Measurements from ENCODE around the gene CHDH.

The CHDH gene

DNA sequence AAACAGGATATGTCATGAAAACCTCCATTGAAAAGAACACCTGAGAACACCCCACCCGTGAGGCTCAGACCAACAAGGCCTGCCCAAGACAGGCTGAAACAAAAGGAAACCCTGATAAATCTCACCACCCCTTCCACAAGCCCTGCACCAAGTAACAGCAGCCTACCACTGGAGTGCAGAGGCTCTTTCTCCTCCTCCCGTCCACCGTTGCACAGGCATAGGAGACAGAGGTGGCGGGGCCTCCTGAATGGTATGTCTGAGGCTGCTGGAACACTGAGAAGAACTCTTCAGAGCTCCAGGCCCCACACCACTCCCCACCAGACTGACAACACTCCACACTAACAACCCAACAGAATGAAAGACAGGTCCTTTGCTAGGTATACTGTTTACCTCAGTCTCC lies 21.4 kb downstream of the CHDH start:
- Histone ChIP-seq H3K27ac (ENCODE audit: low read depth, low read length) (no peak overlapping the region), H3K79me1 (ENCODE audit: low read length) (no peaks in the 10 kb centered on the region), H2BK120ac (ENCODE audit: low read depth, low read length) (no peak overlapping the region), H3K4me1 (ENCODE audit: control insufficient read depth, low read depth, low read length) (no peaks in the 10 kb centered on the region), H3K9ac (ENCODE audit: low read length) (no peak overlapping the region), H3K56ac (ENCODE audit: low read length) (no peak overlapping the region), H4K5ac (ENCODE audit: low read length) (no peak overlapping the region), H3K27me3 (ENCODE audit: insufficient read depth, low read length, poor library complexity) (no peaks in the 10 kb centered on the region), H3K4me2 (ENCODE audit: low read length) (no peak overlapping the region), H3K23ac (ENCODE audit: low read length) (no peak overlapping the region), H4K8ac (ENCODE audit: low read depth, low read length) (no peak overlapping the region), H3K79me2 (ENCODE audit: control insufficient read depth, insufficient read depth, low read length) (no peaks in the 10 kb centered on the region), H3K18ac (ENCODE audit: low read length) (no peak overlapping the region), H3K4ac (ENCODE audit: low read depth, low read length) (no peak overlapping the region), H2BK15ac (replicated peaks; ENCODE audit: low read depth) (no peak overlapping the region), H2BK5ac (ENCODE audit: low read length) (no peak overlapping the region), H2AK5ac (ENCODE audit: low read length) (no peak overlapping the region), H3K36me3 (ENCODE audit: control insufficient read depth, insufficient read depth, low read length) (no peaks in the 10 kb centered on the region), H3K4me3 (ENCODE audit: low read length) (no peak overlapping the region)
- no CpG with 5 or more reads among the region's 4 CpGs for WGBS (ENCODE audit: extremely low coverage, insufficient coverage, low lambda C conversion rate)
- no peak for DNase-seq

DNA sequence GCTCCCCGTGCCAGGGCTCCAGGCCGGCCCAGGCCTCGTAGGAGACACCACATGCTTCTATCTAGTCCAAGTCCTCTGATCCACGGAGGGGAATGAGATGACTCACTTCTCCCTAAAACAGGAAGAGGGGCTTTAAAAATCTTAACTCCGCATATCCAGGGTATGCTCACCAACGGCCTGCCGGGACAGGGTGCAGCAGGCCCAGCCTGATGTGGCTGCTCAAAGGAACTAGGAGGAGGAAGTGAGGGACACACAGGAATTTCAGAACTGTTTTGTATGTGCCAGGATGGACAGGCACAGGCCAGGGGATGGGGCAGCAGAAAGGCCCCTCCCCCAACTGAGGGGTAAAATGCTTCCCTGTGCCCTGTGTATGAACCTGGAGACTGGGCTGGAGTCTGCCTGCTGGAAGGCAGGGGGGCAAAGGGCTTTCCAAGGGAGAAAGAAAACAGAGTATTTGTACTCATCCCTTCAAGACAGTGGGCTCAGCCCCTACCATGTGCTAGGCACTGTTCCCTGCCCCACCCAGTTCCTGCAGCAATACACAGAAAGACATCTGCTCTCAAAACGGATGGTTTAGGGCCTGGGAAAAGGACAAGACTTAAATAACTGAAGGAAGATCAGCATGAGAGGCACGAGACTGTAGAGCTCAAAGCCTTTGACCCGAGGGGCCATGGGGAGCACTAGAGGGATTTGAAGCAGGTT lies 22.1 kb downstream of the CHDH start:
- H2AK5ac ChIP-seq (ENCODE audit: low read length): no peak overlapping the region
- H3K56ac ChIP-seq (ENCODE audit: low read length): peak overlapping the region; percentile 62
- no peaks in the 10 kb centered on the region for H3K79me1 ChIP-seq (ENCODE audit: low read length)
- no peak overlapping the region for H2BK15ac ChIP-seq (replicated peaks; ENCODE audit: low read depth)
- DNase-seq: peak; percentile 59
- H3K4ac ChIP-seq (ENCODE audit: low read depth, low read length): no peak overlapping the region
- H3K23ac ChIP-seq (ENCODE audit: low read length): no peak overlapping the region
- H3K79me2 ChIP-seq (ENCODE audit: control insufficient read depth, insufficient read depth, low read length): no peaks in the 10 kb centered on the region
- no peak overlapping the region for H3K27ac ChIP-seq (ENCODE audit: low read depth, low read length)
- H2BK120ac ChIP-seq (ENCODE audit: low read depth, low read length): no peak overlapping the region
- WGBS (ENCODE audit: extremely low coverage, insufficient coverage, low lambda C conversion rate): no CpG with 5 or more reads among the region's 10 CpGs
- no peak overlapping the region for H4K8ac ChIP-seq (ENCODE audit: low read depth, low read length)
- H3K18ac ChIP-seq (ENCODE audit: low read length): no peak overlapping the region
- no peak overlapping the region for H3K9ac ChIP-seq (ENCODE audit: low read length)
- H4K5ac ChIP-seq (ENCODE audit: low read length): no peak overlapping the region
- H3K4me2 ChIP-seq (ENCODE audit: low read length): no peak overlapping the region
- no peaks in the 10 kb centered on the region for H3K4me1 ChIP-seq (ENCODE audit: control insufficient read depth, low read depth, low read length)
- no peak overlapping the region for H2BK5ac ChIP-seq (ENCODE audit: low read length)
- no peak overlapping the region for H3K4me3 ChIP-seq (ENCODE audit: low read length)
- no peaks in the 10 kb centered on the region for H3K36me3 ChIP-seq (ENCODE audit: control insufficient read depth, insufficient read depth, low read length)
- H3K27me3 ChIP-seq (ENCODE audit: insufficient read depth, low read length, poor library complexity): no peaks in the 10 kb centered on the region

DNA sequence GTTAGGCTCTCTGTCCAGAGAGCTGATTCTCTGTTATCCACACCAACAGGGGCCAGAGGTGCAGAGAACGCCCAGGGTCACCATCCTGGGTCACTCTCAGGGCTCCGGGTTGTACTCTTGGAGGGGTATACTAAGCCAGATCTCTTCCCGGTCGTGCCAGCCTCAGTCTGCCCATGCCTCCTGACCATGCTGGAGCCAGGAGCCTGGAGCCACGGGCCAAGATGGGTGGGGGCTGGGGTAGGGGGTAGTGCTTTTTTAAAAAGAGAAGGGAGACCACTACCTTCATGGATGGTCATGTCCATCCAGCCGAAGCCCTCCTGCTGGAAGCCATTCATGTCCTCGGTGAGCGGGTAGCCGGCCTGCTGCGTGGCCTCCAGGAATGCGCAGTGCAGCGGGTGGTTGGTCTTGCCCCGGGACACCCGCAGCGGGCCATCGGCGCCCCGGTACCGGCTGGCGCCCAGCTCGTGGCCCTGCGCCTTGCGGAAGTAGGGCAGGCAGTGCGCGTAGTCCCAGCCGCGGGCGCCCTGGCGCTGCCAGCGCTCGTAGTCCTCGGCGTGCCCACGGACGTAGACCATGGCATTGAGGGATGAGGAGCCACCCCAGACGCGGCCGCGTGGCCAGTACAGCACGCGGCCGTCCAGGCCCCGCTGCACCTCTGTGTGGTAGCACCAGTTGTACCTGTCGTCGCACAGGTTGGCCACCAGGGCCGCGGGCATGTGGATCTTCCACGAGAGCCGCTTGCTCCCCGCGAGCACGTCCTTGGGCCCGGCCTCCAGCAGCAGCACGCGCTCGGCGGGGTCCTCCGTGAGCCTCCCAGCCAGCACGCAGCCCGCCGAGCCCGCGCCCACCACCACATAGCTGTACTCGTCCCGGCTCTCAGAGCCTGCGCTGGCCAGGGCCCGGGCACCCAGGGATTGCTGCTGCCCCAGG lies 22.9 kb downstream of the CHDH start:
- H3K23ac ChIP-seq (ENCODE audit: low read length): no peak overlapping the region
- H3K4me2 ChIP-seq (ENCODE audit: low read length): no peak overlapping the region
- H3K56ac ChIP-seq (ENCODE audit: low read length): no peak overlapping the region
- H4K5ac ChIP-seq (ENCODE audit: low read length): no peak overlapping the region
- no peak for DNase-seq
- H2BK15ac ChIP-seq (replicated peaks; ENCODE audit: low read depth): no peak overlapping the region
- no peak overlapping the region for H2AK5ac ChIP-seq (ENCODE audit: low read length)
- H3K4me3 ChIP-seq (ENCODE audit: low read length): no peak overlapping the region
- no peak overlapping the region for H3K4ac ChIP-seq (ENCODE audit: low read depth, low read length)
- no CpG with 5 or more reads among the region's 67 CpGs for WGBS (ENCODE audit: extremely low coverage, insufficient coverage, low lambda C conversion rate)
- H3K79me1 ChIP-seq (ENCODE audit: low read length): no peaks in the 10 kb centered on the region
- no peak overlapping the region for H4K8ac ChIP-seq (ENCODE audit: low read depth, low read length)
- H3K27me3 ChIP-seq (ENCODE audit: insufficient read depth, low read length, poor library complexity): no peaks in the 10 kb centered on the region
- no peak overlapping the region for H3K9ac ChIP-seq (ENCODE audit: low read length)
- H3K18ac ChIP-seq (ENCODE audit: low read length): no peak overlapping the region
- no peaks in the 10 kb centered on the region for H3K36me3 ChIP-seq (ENCODE audit: control insufficient read depth, insufficient read depth, low read length)
- no peak overlapping the region for H2BK5ac ChIP-seq (ENCODE audit: low read length)
- no peaks in the 10 kb centered on the region for H3K4me1 ChIP-seq (ENCODE audit: control insufficient read depth, low read depth, low read length)
- H3K27ac ChIP-seq (ENCODE audit: low read depth, low read length): no peak overlapping the region
- H3K79me2 ChIP-seq (ENCODE audit: control insufficient read depth, insufficient read depth, low read length): no peaks in the 10 kb centered on the region
- no peak overlapping the region for H2BK120ac ChIP-seq (ENCODE audit: low read depth, low read length)

DNA sequence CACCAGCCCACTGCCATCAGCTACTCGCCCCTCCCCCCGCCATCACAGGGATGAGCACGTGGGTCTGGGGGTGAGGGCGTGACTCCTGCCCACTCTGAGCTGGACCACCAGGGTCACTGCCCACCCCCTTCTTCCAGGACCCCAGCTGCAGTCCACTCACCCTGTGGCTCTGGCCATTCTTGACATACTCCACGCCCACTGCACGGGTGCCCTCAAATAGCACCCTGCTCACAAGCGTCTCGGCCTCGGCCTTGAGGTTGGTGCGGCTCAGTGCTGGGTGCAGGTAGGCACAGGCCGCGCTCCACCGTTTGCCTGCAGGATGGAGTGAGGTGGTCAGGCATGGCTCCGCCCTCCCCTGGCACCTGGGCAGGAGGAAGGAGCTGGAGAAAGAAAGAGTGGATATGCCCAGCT lies 23.9 kb downstream of the CHDH start:
- no peak overlapping the region for H3K4me3 ChIP-seq (ENCODE audit: low read length)
- no peaks in the 10 kb centered on the region for H3K27me3 ChIP-seq (ENCODE audit: insufficient read depth, low read length, poor library complexity)
- DNase-seq: no peak
- no peak overlapping the region for H2BK5ac ChIP-seq (ENCODE audit: low read length)
- no peaks in the 10 kb centered on the region for H3K79me2 ChIP-seq (ENCODE audit: control insufficient read depth, insufficient read depth, low read length)
- no peak overlapping the region for H3K18ac ChIP-seq (ENCODE audit: low read length)
- no peak overlapping the region for H2BK120ac ChIP-seq (ENCODE audit: low read depth, low read length)
- H2BK15ac ChIP-seq (replicated peaks; ENCODE audit: low read depth): no peak overlapping the region
- no peak overlapping the region for H3K56ac ChIP-seq (ENCODE audit: low read length)
- no peak overlapping the region for H4K5ac ChIP-seq (ENCODE audit: low read length)
- no peaks in the 10 kb centered on the region for H3K36me3 ChIP-seq (ENCODE audit: control insufficient read depth, insufficient read depth, low read length)
- WGBS (ENCODE audit: extremely low coverage, insufficient coverage, low lambda C conversion rate): no CpG with 5 or more reads among the region's 14 CpGs
- no peak overlapping the region for H3K4ac ChIP-seq (ENCODE audit: low read depth, low read length)
- no peak overlapping the region for H3K9ac ChIP-seq (ENCODE audit: low read length)
- H3K79me1 ChIP-seq (ENCODE audit: low read length): no peaks in the 10 kb centered on the region
- H2AK5ac ChIP-seq (ENCODE audit: low read length): no peak overlapping the region
- no peaks in the 10 kb centered on the region for H3K4me1 ChIP-seq (ENCODE audit: control insufficient read depth, low read depth, low read length)
- no peak overlapping the region for H3K27ac ChIP-seq (ENCODE audit: low read depth, low read length)
- no peak overlapping the region for H3K4me2 ChIP-seq (ENCODE audit: low read length)
- H4K8ac ChIP-seq (ENCODE audit: low read depth, low read length): no peak overlapping the region
- no peak overlapping the region for H3K23ac ChIP-seq (ENCODE audit: low read length)

DNA sequence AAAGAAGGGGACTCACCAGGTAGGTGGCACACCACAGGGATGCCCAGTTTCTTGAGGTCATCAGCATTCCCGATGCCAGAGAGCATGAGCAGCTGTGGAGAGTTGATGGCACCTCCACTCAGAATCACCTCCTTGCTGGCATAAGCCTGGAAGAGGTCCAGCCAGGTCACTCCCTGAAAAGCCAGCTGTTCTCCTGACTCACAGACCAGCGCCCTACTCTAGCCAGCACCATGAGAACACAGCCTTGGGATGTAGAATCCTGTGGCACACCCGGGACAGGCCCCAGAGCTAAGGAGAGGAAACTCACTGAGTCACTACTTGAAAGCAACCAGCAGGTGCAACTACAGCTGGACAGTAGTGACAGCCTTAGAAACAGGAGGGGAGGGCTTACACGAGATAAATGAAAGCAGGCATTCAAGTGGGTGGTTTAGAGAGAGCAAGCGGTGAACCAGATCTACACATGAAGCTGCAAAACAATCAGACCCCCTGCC lies 24.5 kb downstream of the CHDH start:
- Histone ChIP-seq H3K27ac (ENCODE audit: low read depth, low read length) (no peak overlapping the region), H3K4me1 (ENCODE audit: control insufficient read depth, low read depth, low read length) (no peaks in the 10 kb centered on the region), H3K56ac (ENCODE audit: low read length) (no peak overlapping the region), H3K9ac (ENCODE audit: low read length) (no peak overlapping the region), H3K18ac (ENCODE audit: low read length) (no peak overlapping the region), H2AK5ac (ENCODE audit: low read length) (no peak overlapping the region), H4K8ac (ENCODE audit: low read depth, low read length) (no peak overlapping the region), H3K4me3 (ENCODE audit: low read length) (no peak overlapping the region), H3K27me3 (ENCODE audit: insufficient read depth, low read length, poor library complexity) (no peaks in the 10 kb centered on the region), H2BK15ac (replicated peaks; ENCODE audit: low read depth) (no peak overlapping the region), H2BK5ac (ENCODE audit: low read length) (no peak overlapping the region), H2BK120ac (ENCODE audit: low read depth, low read length) (no peak overlapping the region), H3K36me3 (ENCODE audit: control insufficient read depth, insufficient read depth, low read length) (no peaks in the 10 kb centered on the region), H3K23ac (ENCODE audit: low read length) (no peak overlapping the region), H3K4ac (ENCODE audit: low read depth, low read length) (no peak overlapping the region), H4K5ac (ENCODE audit: low read length) (no peak overlapping the region), H3K79me1 (ENCODE audit: low read length) (no peaks in the 10 kb centered on the region), H3K79me2 (ENCODE audit: control insufficient read depth, insufficient read depth, low read length) (no peaks in the 10 kb centered on the region), H3K4me2 (ENCODE audit: low read length) (no peak overlapping the region)
- WGBS (ENCODE audit: extremely low coverage, insufficient coverage, low lambda C conversion rate): no CpG with 5 or more reads among the region's 5 CpGs
- DNase-seq: no peak
